ENCODE measurements around the gene NTF4.
"Not testable (repeated sequence)": the region's sequence is repeated elsewhere in the genome, so short reads cannot be mapped to it uniquely, and the experiment has no call there.

NTF4 gene

GRCh38 chr19:49056101-49056901 is 8.3 kb downstream of the NTF4 start:
- Histone ChIP-seq H4K20me1 (ENCODE audit: insufficient read depth) (no peaks in the 10 kb centered on the region), H3K9ac (no peak overlapping the region), H3K79me2 (ENCODE audit: insufficient read depth, low read depth) (no peaks in the 10 kb centered on the region), H3K36me3 (ENCODE audit: insufficient read depth) (no peaks in the 10 kb centered on the region), H3K4me2 (peak overlapping the region; percentile 98), H2AFZ (ENCODE audit: low read depth) (peak overlapping the region; percentile 98), H3K27me3 (ENCODE audit: insufficient read depth, low read depth) (peaks cover 84% of the 10 kb centered on the region), H3K4me3 (IDR thresholded peaks at IDR 0.05; ENCODE audit: insufficient read depth, low read depth, low read length) (no peak overlapping the region), H3K4me1 (ENCODE audit: low read depth, poor library complexity, severe bottlenecking) (peaks cover 8% of the 10 kb centered on the region), H3K27ac (no peak overlapping the region)
- TF ChIP-seq CTCF (conservative IDR thresholded peaks at IDR 0.05; ENCODE audit: low read depth, low read length), result peak; percentile 41; the same call in 1 of the 2 replicates

- not testable (repeated sequence) for H3K4me1 ChIP-seq (ENCODE audit: low read depth, poor library complexity, severe bottlenecking); H3K79me2 ChIP-seq (ENCODE audit: insufficient read depth, low read depth); H3K4me3 ChIP-seq (IDR thresholded peaks at IDR 0.05; ENCODE audit: insufficient read depth, low read depth, low read length); H4K20me1 ChIP-seq (ENCODE audit: insufficient read depth); H2AFZ ChIP-seq (ENCODE audit: low read depth); H3K9ac ChIP-seq; H3K36me3 ChIP-seq (ENCODE audit: insufficient read depth); H3K4me2 ChIP-seq; H3K27ac ChIP-seq
- peaks cover 52% of the 10 kb centered on the region for H3K27me3 ChIP-seq (ENCODE audit: insufficient read depth, low read depth)
These were observed 14.1 kb downstream of the NTF4 start for GRCh38 chr19:49050376-49051033.

- not testable (repeated sequence) for H3K36me3 ChIP-seq (ENCODE audit: insufficient read depth); H4K20me1 ChIP-seq (ENCODE audit: insufficient read depth); H3K4me2 ChIP-seq; H3K4me3 ChIP-seq (IDR thresholded peaks at IDR 0.05; ENCODE audit: insufficient read depth, low read depth, low read length); H3K4me1 ChIP-seq (ENCODE audit: low read depth, poor library complexity, severe bottlenecking); H3K9ac ChIP-seq; H3K27ac ChIP-seq; H2AFZ ChIP-seq (ENCODE audit: low read depth); H3K79me2 ChIP-seq (ENCODE audit: insufficient read depth, low read depth)
- peaks cover 49% of the 10 kb centered on the region; the same call in 1 of the 2 replicates for H3K27me3 ChIP-seq (ENCODE audit: insufficient read depth, low read depth)
These were observed 14.8 kb downstream of the NTF4 start for GRCh38 chr19:49049834-49050233.

- H4K20me1 ChIP-seq (ENCODE audit: insufficient read depth); H3K36me3 ChIP-seq (ENCODE audit: insufficient read depth); H3K27ac ChIP-seq; H3K4me3 ChIP-seq (IDR thresholded peaks at IDR 0.05; ENCODE audit: insufficient read depth, low read depth, low read length); H3K9ac ChIP-seq; H2AFZ ChIP-seq (ENCODE audit: low read depth); H3K4me2 ChIP-seq; H3K79me2 ChIP-seq (ENCODE audit: insufficient read depth, low read depth); H3K4me1 ChIP-seq (ENCODE audit: low read depth, poor library complexity, severe bottlenecking): not testable (repeated sequence)
- H3K27me3 ChIP-seq (ENCODE audit: insufficient read depth, low read depth), result peaks cover 47% of the 10 kb centered on the region; the same call in 1 of the 2 replicates
These were observed 15.6 kb downstream of the NTF4 start, which contains the start of gene CGB8 for GRCh38 chr19:49049011-49049410. Gene CGB8 (minus strand): TSS chr19:49049111. CDS start chr19:49048739, 372 bp downstream.

GRCh38 chr19:49043548-49043947 is 21.1 kb downstream of the NTF4 start, which contains the start of gene CGB5:
Gene CGB5 (plus strand): TSS chr19:49043848. CDS start chr19:49044210, 362 bp downstream.
- H3K36me3 ChIP-seq (ENCODE audit: insufficient read depth); H3K4me2 ChIP-seq; H3K4me3 ChIP-seq (IDR thresholded peaks at IDR 0.05; ENCODE audit: insufficient read depth, low read depth, low read length); H3K9ac ChIP-seq; H3K79me2 ChIP-seq (ENCODE audit: insufficient read depth, low read depth); H3K27ac ChIP-seq; H3K4me1 ChIP-seq (ENCODE audit: low read depth, poor library complexity, severe bottlenecking); H4K20me1 ChIP-seq (ENCODE audit: insufficient read depth); H2AFZ ChIP-seq (ENCODE audit: low read depth): not testable (repeated sequence)
- H3K27me3 ChIP-seq (ENCODE audit: insufficient read depth, low read depth), result peaks cover 46% of the 10 kb centered on the region

GRCh38 chr19:49042666-49043065 is 22.0 kb downstream of the NTF4 start:
- not testable (repeated sequence) for H3K4me3 ChIP-seq (IDR thresholded peaks at IDR 0.05; ENCODE audit: insufficient read depth, low read depth, low read length); H3K9ac ChIP-seq; H3K79me2 ChIP-seq (ENCODE audit: insufficient read depth, low read depth); H2AFZ ChIP-seq (ENCODE audit: low read depth); H4K20me1 ChIP-seq (ENCODE audit: insufficient read depth); H3K4me2 ChIP-seq; H3K4me1 ChIP-seq (ENCODE audit: low read depth, poor library complexity, severe bottlenecking); H3K36me3 ChIP-seq (ENCODE audit: insufficient read depth); H3K27ac ChIP-seq
- peaks cover 53% of the 10 kb centered on the region for H3K27me3 ChIP-seq (ENCODE audit: insufficient read depth, low read depth)
